HG02870 (cell line): Measurements from ENCODE around the gene TEX14.
"Not testable (repeated sequence)": the region's sequence is repeated elsewhere in the genome, so short reads cannot be mapped to it uniquely, and the experiment has no call there.

Experiments used
- ATAC-seq: cut with Tn5 transposase; IDR thresholded peaks from one replicate; pipeline ENCODE4 v1.9.1; 2021; ENCODE audit warnings: mild to moderate bottlenecking, moderate library complexity; ENCODE audit not compliant: unreplicated experiment

Gene TEX14

GRCh38 chr17:58605986-58606385 lies 85.9 kb downstream of the TEX14 start:
- ATAC-seq: no peak

- no peak for ATAC-seq
These were observed 86.4 kb downstream of the TEX14 start for GRCh38 chr17:58605470-58605869.

GRCh38 chr17:58601976-58602375 lies 89.9 kb downstream of the TEX14 start:
- ATAC-seq: no peak

- ATAC-seq: no peak
These were observed 94.5 kb downstream of the TEX14 start for GRCh38 chr17:58597371-58597770.

- no peak for ATAC-seq
These were observed 96.6 kb downstream of the TEX14 start for GRCh38 chr17:58595194-58595792.

GRCh38 chr17:58593123-58593522 lies 98.7 kb downstream of the TEX14 start:
- no peak for ATAC-seq

GRCh38 chr17:58591455-58591854 lies 100.4 kb downstream of the TEX14 start:
- no peak for ATAC-seq

- no peak for ATAC-seq
These were observed 101.5 kb downstream of the TEX14 start for GRCh38 chr17:58590377-58590776.

- ATAC-seq: no peak
These were observed 104.1 kb downstream of the TEX14 start for GRCh38 chr17:58587713-58588117.

- ATAC-seq: no peak
These were observed 105.7 kb downstream of the TEX14 start for GRCh38 chr17:58586009-58586644.

- ATAC-seq: no peak
These were observed 106.3 kb downstream of the TEX14 start for GRCh38 chr17:58585554-58585953.

GRCh38 chr17:58583486-58583885 lies 108.4 kb downstream of the TEX14 start:
- ATAC-seq: no peak

GRCh38 chr17:58582718-58583117 lies 109.1 kb downstream of the TEX14 start:
- ATAC-seq: not testable (repeated sequence)

- ATAC-seq: no peak
These were observed 111.2 kb downstream of the TEX14 start for GRCh38 chr17:58580671-58581070.

- ATAC-seq: no peak
These were observed 114.1 kb downstream of the TEX14 start for GRCh38 chr17:58577696-58578095.

GRCh38 chr17:58576679-58577367 lies 115.0 kb downstream of the TEX14 start:
- ATAC-seq: no peak

GRCh38 chr17:58575511-58575910 lies 116.3 kb downstream of the TEX14 start:
- ATAC-seq: no peak

- no peak for ATAC-seq
These were observed 117.8 kb downstream of the TEX14 start for GRCh38 chr17:58574025-58574424.

GRCh38 chr17:58572846-58573245 lies 119.0 kb downstream of the TEX14 start:
- no peak for ATAC-seq

- no peak for ATAC-seq
These were observed 121.1 kb downstream of the TEX14 start for GRCh38 chr17:58570758-58571157.

GRCh38 chr17:58569196-58569595 lies 122.6 kb downstream of the TEX14 start:
- ATAC-seq: no peak
